ENCODE results near the gene NRXN3.

Gene NRXN3

GRCh38 chr14:79137836-79138235 lies 967.7 kb downstream of the NRXN3 start:
- DNase-seq, result no peak
- in situ Hi-C loops (cut with HindIII; ENCODE audit: low pct_ligation_motif_present, low pct_unique_long_range_greater_than_20kb, low sequenced_read_pairs), result no loop called here

DNA sequence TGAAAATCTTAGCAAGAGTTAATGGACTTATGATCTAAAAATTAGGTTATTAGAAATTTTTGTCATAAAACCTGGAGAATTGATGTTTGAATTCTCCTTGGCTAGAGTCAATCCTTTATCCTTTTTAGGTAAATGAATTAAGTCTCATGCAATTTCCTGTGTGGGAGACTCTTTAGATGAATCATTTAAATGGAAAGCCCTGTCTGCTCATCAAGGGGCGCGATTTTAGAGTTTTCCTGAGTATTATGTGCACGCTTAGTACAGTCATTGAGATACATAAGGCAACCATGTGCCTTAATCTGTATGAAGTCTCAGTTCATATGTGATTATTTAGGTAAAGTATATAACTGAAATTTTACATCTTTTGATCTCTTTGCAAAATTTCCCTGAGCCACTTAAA lies 974.7 kb downstream of the NRXN3 start:
- in situ Hi-C loops (cut with HindIII; ENCODE audit: low pct_ligation_motif_present, low pct_unique_long_range_greater_than_20kb, low sequenced_read_pairs), result no loop called here
- DNase-seq, result no peak

- DNase-seq, result no peak
- in situ Hi-C loops (cut with HindIII; ENCODE audit: low pct_ligation_motif_present, low pct_unique_long_range_greater_than_20kb, low sequenced_read_pairs), result no loop called here
Observed at GRCh38 chr14:79150226-79150625, 980.1 kb downstream of the NRXN3 start.

DNA sequence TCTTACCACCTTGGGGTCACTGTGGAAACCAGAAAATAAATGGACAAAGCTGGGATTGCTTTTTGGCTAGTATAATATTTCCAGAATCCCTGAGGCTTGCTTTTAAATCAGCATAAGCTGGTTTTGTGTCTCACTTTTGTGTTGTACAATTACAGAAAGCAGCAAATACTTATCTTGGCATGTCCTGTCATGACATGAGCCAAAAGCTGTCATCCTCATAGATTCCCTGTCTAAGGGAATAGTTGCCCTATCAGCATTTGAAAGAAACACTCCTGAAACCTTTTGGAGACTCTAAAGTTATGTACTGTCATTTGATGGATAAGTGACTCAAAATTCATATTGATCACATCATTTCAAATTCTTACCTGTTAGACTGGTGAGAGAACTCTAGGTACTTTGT lies 987.2 kb downstream of the NRXN3 start:
- in situ Hi-C loops (cut with HindIII; ENCODE audit: low pct_ligation_motif_present, low pct_unique_long_range_greater_than_20kb, low sequenced_read_pairs), result no loop called here
- DNase-seq, result no peak

DNA sequence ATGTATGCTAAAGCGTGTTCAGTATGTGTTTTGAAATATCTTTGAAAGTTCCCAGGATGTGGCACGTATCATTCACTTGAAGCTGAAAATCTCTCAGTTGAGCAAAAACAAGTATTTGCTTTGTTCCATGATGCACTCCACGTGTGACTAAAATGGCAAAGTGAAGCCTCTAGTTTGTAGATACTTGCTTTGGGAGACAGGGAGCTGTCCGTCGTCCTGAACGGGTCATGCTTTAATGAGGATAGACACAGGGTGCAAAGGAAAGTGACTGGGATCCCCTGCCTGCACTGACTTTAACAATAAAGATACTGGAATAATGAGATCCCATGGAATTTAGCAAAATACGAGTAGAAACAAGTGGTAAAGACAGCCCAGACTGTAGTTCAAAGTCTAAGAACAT lies 991.4 kb downstream of the NRXN3 start:
- in situ Hi-C loops (cut with HindIII; ENCODE audit: low pct_ligation_motif_present, low pct_unique_long_range_greater_than_20kb, low sequenced_read_pairs), result no loop called here
- DNase-seq, result no peak

- in situ Hi-C loops (cut with HindIII; ENCODE audit: low pct_ligation_motif_present, low pct_unique_long_range_greater_than_20kb, low sequenced_read_pairs), result no loop called here
- no peak for DNase-seq
Observed at GRCh38 chr14:79162833-79163232, 992.7 kb downstream of the NRXN3 start.

DNA sequence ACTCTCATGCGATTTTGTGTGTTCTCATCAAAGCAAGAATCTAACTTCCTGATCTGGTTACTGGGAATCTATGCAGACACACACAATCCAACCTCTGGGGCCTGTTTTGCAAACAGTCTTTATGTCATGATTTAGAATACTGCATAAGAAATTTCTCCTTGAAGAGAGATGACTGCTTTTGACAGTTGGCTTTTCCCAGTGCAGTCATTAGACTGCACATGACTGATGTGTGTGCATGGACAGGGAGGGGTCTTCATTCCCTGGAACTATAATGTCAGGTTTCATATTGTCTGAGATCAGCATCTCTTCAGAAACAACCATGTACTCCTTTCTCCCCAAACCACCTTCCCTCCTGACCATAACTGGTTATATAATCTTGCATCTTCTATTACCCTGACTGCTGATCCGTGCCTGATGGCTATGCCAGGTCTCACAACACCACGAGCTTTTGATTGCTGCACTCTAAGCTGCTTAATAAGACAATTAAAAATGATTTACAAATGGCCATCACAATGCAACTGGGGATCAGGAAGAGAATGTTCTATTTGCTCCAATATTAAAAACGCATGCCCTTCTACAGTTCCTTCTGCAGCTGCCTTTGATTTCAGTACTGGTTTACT lies 995.4 kb downstream of the NRXN3 start:
- in situ Hi-C loops (cut with HindIII; ENCODE audit: low pct_ligation_motif_present, low pct_unique_long_range_greater_than_20kb, low sequenced_read_pairs), result no loop called here
- DNase-seq, result no peak

DNA sequence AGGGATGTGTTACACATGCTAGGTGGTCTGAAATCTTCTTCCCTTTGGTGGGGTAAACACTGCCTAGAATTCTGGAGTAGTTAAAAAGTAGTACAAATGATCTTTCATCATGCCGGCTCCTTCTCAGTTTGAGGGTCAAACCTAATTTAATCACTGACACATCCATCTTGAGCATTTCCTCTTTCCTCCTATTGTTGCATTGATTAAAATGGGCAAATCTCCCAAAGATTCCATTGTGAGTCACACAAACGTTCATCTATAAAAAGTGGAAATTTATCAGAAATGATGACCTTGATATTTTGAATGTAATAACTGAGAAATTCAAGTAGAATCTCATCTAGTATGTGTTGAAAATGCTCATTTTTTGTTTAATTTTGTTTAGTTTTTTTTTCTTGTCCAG lies 996.0 kb downstream of the NRXN3 start:
- in situ Hi-C loops (cut with HindIII; ENCODE audit: low pct_ligation_motif_present, low pct_unique_long_range_greater_than_20kb, low sequenced_read_pairs), result no loop called here
- no peak for DNase-seq

DNA sequence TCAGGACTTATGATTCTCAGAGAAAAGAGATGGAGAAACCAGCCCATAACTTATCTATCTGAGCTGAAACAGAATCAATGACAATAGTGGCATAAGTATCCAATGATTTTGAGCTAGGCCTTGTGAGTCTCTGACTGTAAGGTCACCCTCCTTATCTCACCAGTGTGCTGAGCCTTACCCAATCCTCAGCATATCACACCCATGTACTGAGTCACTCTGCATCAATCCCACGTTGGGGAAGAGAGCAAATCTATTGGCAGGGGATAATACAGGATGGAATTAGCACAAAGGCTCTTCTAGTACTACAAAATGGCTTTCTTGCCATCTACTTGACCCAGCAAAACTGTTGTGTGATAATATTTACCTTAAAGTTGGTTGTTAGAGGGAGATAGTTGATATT lies 997.8 kb downstream of the NRXN3 start:
- in situ Hi-C loops (cut with HindIII; ENCODE audit: low pct_ligation_motif_present, low pct_unique_long_range_greater_than_20kb, low sequenced_read_pairs), result no loop called here
- no peak for DNase-seq

GRCh38 chr14:79175671-79176070 lies 1005.5 kb downstream of the NRXN3 start:
- no peak for DNase-seq
- in situ Hi-C loops (cut with HindIII; ENCODE audit: low pct_ligation_motif_present, low pct_unique_long_range_greater_than_20kb, low sequenced_read_pairs), result no loop called here

DNA sequence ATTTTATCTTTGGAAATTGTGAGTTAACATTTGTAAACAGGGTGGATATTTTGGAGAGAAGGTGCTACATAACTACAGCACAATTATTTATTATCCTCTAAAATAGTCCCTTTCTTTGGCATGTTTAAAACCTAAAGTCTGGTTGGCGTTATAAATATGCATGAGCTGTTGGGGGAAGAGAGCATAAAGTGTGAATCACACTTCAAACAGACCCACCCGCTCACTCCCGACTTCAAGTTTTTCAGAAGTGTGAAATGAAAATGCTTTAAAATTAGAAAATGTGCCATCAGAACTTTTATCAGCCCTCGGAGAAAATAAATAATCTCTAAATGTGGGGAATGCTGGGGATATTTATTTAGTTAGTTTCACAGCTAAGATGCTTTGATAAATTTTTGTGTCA lies 1006.9 kb downstream of the NRXN3 start:
- in situ Hi-C loops (cut with HindIII; ENCODE audit: low pct_ligation_motif_present, low pct_unique_long_range_greater_than_20kb, low sequenced_read_pairs), result no loop called here
- DNase-seq, result no peak

DNA sequence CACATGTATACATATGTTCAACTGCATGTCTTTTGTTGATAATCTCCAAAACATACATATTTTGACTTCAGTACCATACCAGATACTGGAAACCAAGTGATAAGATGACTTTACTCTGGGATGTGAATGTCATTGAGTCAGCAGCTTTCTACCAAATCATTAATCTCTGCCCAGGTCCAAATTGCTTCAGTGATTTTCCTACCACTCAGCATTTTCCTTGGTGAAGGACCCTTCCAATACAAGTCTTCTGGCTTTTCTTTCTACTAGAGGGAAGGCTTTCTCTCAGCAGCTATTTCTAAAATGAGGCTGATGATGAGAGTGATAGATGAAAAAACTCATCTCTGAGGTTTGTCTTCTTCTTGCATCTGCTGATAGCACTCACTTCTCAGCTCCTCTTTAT lies 1008.5 kb downstream of the NRXN3 start:
- in situ Hi-C loops (cut with HindIII; ENCODE audit: low pct_ligation_motif_present, low pct_unique_long_range_greater_than_20kb, low sequenced_read_pairs), result no loop called here
- DNase-seq, result no peak

DNA sequence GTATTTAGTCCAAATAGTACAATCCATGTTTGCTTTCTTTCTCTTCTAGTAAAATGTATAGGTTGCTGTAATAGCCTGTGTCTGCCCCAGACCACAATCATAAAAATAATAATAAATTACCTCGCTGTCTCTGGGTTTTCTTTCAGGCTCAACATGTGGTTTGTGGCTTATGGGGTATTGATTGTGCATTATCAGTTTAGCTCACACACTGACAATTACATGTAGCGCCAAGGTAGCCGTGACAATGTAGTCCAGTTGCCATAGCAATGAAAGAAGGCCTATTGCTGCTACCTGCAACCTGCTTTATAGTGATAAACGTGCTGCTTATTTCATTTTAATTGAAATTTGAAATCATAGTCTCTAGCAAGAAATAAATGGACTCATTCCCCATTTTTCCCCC lies 1009.8 kb downstream of the NRXN3 start:
- in situ Hi-C loops (cut with HindIII; ENCODE audit: low pct_ligation_motif_present, low pct_unique_long_range_greater_than_20kb, low sequenced_read_pairs), result no loop called here
- no peak for DNase-seq

- DNase-seq, result no peak
- in situ Hi-C loops (cut with HindIII; ENCODE audit: low pct_ligation_motif_present, low pct_unique_long_range_greater_than_20kb, low sequenced_read_pairs), result no loop called here
Observed at GRCh38 chr14:79180656-79181055, 1010.5 kb downstream of the NRXN3 start.

DNA sequence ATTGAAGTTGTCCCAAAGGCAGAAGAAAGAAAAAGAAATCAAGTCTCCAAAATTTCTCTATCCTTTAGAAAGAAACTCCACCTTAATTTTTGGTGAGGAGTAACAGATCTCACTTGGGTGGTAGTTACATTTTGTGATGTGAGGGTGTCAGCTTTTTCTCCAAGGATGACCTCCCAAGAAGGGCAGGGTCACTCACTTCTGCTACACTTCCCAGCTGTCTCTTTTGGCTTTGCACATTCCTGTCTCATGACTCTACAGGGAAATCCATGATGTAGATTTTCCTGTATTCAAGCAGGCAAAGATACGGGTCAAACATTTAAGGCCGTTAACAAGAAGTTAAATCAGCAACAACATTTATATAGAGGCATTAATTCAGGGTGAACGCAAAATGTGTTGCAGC lies 1016.4 kb downstream of the NRXN3 start:
- in situ Hi-C loops (cut with HindIII; ENCODE audit: low pct_ligation_motif_present, low pct_unique_long_range_greater_than_20kb, low sequenced_read_pairs), result no loop called here
- DNase-seq, result no peak

- DNase-seq, result no peak
- in situ Hi-C loops (cut with HindIII; ENCODE audit: low pct_ligation_motif_present, low pct_unique_long_range_greater_than_20kb, low sequenced_read_pairs), result no loop called here
Observed at GRCh38 chr14:79193689-79194477, 1023.7 kb downstream of the NRXN3 start.

- in situ Hi-C loops (cut with HindIII; ENCODE audit: low pct_ligation_motif_present, low pct_unique_long_range_greater_than_20kb, low sequenced_read_pairs), result no loop called here
- no peak for DNase-seq
Observed at GRCh38 chr14:79196216-79196615, 1026.0 kb downstream of the NRXN3 start.

DNA sequence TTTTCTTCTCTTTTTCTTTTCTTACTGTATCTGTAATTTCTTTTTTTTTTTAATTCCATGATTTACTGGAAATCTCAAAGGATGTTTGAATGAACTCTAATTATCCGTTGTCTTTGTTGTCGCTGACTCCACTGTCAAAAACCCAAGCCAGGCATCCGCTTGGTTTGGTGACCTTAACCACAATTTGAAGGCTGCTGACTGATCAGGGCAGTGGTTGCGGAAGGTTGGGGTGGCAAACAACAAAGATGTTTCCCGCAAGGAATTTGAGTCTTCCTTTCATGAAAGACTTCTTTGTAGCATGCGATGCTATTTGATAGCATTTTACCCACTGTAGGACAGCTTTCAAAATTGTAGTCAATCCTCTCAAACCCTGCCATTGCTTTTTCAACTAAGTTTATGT lies 1027.3 kb downstream of the NRXN3 start:
- in situ Hi-C loops (cut with HindIII; ENCODE audit: low pct_ligation_motif_present, low pct_unique_long_range_greater_than_20kb, low sequenced_read_pairs), result no loop called here
- no peak for DNase-seq

DNA sequence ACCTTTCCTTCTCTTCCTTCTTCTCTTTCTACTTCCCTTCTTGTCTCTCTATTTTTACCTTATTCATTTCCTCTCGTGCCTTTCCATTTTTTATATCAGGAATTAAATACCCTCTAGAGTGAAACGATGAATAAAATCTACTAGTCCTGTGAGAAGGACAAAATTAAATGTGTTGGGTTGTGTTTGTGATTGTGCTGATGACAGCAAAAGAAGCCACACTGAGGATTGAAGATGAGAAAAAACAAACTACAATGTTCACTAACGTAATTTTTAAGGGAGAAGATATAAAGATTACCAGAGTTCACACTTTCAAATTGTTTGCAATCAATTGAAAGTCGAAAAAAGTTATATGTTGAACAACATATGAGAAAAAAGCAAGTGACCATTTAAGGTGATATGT lies 1029.0 kb downstream of the NRXN3 start:
- no peak for DNase-seq
- in situ Hi-C loops (cut with HindIII; ENCODE audit: low pct_ligation_motif_present, low pct_unique_long_range_greater_than_20kb, low sequenced_read_pairs), result no loop called here

DNA sequence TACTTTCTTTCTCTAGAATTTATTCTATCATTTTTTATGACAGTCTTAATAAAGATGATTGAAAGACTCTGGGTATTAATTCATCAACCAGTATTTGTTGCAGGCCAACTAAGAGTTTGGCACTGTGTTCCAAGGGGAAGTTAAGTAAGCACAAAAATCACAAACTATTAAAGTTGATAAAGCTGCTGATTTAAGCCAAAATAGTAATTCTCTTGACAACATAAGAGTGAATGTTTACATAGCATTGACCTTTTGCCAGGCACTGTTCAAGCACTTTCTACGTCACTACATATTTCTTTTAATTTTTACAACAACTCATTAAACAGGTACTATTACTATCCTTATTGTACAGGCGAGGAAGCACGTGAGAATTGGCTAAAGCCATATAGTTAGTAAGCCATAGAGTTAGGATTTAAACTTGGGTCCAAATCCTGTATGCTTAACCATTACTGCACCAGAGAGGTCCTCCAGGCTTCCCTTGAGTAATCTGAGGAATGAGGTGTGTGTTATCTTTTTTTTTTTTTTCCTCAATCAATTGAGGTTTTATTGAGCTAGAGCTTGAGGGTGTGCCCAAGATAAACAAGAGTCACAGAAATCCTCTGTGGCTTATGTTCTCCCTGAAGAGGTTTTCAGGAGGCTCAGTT lies 1031.5 kb downstream of the NRXN3 start:
- no peak for DNase-seq
- in situ Hi-C loops (cut with HindIII; ENCODE audit: low pct_ligation_motif_present, low pct_unique_long_range_greater_than_20kb, low sequenced_read_pairs), result no loop called here

All from ACHN (cell line).